Activated gamma-delta T cell (primary cell): Measurements from ENCODE around the gene RPLP2.
A peak's percentile ranks its signal among the peaks of the same experiment; 100 is the strongest.

Experiments used
- DNase-seq: peaks from one replicate; lab custom pipeline; 2025; lab: John Stamatoyannopoulos, UW

RPLP2 gene

DNA sequence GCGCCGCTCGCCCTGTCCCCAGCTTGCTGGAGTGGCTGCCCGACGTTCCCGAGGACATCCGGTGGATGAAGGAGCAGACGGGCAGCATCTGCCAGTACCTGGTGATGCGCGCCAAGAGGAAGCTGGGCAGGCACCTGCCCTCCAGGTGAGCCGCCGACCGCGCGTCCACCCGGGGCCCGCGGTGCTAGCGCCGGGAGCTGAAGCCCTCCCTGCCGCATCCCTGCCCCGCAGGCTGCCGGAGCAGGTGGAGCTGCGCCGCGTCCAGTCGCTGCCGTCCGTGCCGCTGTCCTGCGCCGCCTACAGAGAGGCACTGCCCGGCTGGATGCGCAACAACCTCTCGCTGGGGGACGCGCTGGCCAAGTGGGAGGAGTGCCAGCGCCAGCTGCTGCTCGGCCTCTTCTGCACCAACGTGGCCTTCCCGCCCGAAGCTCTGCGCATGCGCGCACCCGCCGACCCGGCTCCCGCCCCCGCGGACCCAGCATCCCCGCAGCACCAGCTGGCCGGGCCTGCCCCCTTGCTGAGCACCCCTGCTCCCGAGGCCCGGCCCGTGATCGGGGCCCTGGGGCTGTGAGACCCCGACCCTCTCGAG is 14.6 kb downstream of the RPLP2 start:
- DNase-seq, result no peak

DNA sequence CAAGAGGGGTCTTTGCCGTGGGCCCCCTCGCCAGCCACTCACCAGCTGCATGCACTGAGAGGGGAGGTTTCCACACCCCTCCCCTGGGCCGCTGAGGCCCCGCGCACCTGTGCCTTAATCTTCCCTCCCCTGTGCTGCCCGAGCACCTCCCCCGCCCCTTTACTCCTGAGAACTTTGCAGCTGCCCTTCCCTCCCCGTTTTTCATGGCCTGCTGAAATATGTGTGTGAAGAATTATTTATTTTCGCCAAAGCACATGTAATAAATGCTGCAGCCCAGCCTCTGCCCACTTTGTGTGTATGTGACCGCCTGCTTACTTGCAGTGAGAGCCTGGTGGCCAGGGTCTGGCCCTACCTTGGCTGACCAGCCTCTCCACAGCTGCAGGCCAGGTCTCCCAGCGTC is 15.2 kb downstream of the RPLP2 start:
- no peak for DNase-seq

- DNase-seq, result no peak
These were observed 15.8 kb downstream of the RPLP2 start for GRCh38 chr11:825366-826226.

DNA sequence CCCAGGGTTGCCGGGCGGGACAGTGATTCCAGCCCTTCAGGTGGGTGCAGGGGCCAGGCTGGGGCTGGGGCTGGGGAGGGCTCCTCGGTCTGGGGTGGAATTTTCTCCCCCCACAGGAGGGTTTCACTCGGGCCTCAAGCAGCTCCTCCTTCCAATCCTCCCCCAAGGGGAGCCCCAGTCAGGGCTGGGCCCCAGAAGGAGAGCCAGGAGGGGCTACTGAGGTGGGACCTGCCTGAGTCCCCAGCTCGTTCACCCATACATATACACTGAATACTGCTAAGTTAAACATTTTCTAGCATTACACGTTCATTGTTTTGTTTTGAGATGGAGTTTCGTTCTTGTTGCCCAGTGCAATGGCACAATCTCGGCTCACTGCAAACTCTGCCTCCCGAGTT is 16.5 kb downstream of the RPLP2 start:
- no peak for DNase-seq

GRCh38 chr11:826836-827145 is 17.0 kb downstream of the RPLP2 start:
- no peak for DNase-seq

GRCh38 chr11:827146-827896 is 17.6 kb downstream of the RPLP2 start:
- DNase-seq, result no peak

DNA sequence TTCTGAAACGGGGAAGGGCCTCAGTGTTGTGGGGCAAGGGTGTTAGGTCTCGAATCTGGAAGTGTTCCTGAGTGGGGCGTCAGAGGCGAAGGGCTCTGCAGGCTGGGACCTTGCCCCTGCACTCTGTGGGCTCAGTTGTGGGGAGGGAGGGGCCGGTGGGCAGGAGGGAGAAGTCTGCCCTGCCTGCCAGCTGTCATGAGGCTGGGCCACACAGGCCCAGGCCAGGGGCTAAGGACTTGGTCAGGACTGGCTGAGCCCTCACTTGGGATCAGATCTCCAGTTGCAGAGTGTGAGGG is 18.1 kb downstream of the RPLP2 start, which contains the start of gene CRACR2B:
Gene CRACR2B, plus strand, starts transcription at position 23 of the 296 bp plus-strand sequence. CDS start 689 bp downstream, outside the sequence.
- no peak for DNase-seq

- no peak for DNase-seq
These were observed 18.9 kb downstream of the RPLP2 start for GRCh38 chr11:828506-829175.

GRCh38 chr11:829176-829846 is 19.5 kb downstream of the RPLP2 start:
- DNase-seq, result no peak

DNA sequence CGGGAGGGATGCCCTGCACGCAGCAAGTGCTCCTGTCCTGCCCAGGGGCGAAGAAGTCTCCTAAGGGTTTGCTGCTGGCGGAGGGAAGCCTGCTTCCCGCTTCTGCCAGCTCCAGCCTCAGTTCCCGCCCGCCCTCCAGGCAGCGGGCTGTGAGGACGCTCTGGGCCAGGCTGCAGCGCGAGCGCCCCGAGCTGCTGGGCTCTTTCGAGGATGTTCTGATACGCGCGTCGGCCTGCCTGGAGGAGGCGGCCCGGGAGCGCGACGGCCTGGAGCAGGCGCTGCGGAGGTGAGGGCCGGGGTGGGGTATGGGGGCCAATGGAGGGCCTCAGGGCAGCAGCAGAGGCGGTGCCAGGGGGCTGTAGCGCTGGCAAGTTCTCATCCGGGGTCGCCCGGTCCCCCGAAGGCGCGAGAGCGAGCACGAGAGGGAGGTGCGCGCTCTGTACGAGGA is 20.1 kb downstream of the RPLP2 start:
- no peak for DNase-seq

DNA sequence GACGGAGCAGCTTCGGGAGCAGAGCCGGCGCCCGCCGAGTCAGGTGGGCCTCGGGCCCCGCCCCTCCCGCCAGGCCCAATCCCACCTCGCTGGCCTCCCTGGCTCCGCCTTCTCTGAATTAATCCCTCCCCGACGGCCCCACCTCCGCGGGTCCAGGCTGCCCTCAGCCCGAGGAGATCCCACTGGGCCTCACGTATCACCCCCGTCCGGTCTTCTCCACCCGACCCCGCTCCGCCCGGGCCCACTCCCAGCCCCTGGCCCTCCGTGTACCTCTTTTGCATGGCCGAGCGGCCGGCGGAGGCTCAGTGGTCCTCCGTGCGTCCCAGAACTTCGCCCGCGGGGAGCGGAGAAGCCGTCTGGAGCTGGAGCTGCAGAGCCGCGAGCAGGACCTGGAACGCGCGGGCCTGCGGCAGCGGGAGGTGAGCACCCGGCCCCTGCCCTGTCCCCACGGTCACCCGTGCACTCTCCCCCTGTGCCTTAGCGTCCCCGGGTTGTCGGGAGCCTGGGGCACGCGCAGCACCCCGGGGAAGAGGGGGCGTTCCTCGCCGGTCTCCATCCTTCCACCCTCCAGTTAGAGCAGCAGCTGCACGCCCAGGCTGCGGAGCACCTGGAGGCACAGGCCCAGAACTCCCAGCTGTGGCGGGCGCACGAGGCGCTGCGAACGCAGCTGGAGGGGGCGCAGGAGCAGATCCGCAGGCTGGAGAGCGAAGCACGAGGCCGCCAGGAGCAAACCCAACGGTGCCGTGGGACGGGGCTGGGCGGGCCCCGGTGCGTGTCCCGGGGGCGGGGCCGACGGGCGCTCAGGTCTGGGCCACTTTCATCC is 20.7 kb downstream of the RPLP2 start:
- DNase-seq, result peak; percentile 45

DNA sequence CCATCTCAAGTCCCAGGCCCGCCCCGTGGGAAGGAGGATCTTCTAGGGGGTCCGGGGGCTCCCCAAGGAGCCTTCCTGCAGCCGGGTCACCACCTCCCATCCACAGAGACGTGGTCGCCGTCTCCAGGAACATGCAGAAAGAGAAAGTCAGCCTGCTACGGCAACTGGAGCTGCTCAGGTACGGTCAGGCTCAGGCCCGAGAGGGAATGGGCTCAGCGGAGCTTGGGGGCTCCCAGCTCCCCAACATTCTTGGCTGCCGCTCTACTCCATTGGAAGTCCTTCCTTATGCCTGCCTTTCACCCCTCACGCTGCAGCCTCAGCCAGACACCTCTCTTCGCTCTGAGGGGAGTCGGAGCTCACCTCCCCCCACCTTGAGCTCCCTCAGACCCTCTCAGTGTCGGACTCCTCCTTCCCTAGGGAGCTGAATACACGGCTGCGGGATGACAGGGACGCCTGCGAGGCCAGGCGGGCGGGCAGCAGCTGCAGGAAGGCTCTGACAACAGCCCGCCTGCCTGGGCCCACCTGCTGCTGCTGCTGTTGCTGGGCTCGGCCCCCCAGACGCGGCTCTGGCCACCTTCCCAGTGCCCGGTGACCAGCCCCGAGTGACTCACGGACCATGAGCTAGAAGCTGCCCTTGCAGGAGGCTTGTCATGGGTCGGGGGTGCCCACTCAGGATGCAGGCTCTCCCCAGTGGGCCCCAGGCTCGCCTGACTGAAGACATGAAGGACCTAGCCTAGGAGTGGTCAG is 21.5 kb downstream of the RPLP2 start:
- no peak for DNase-seq

DNA sequence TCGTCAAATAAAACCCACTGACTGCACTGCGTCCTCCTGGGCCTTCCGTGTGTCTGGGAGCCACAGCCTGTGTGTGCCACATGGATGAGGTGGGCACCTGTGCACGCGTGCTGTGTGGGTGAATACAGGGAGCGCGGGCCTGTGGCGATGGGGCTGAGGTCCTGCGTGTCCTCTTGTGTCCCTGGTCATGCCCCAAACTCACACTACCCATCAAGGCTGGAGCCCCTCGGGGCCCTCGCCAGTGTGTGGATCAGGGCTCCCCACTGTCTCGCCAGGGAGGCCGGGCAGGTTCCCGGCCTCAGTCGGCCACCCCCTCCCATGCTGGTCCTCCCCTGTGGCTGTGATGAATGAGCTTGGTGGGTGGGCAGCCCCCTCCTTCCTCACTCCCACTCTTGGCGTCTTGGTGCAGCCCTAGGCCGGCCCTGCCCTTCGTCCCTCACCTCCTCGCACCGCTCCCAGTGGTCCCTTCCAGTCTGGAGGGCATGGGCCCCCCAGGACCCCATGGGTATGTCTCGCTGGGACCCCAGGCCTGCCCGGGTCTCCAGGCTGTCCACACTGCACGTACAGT is 22.3 kb downstream of the RPLP2 start:
- DNase-seq, result no peak

- no peak for DNase-seq
These were observed 22.9 kb downstream of the RPLP2 start, which contains the start of gene CD151 for GRCh38 chr11:832529-833113. TSS of gene CD151 (plus strand) at chr11:832952. CDS start at chr11:836070, 3,118 bp downstream.

GRCh38 chr11:833114-833791 is 23.5 kb downstream of the RPLP2 start:
- DNase-seq, result peak; percentile 39

DNA sequence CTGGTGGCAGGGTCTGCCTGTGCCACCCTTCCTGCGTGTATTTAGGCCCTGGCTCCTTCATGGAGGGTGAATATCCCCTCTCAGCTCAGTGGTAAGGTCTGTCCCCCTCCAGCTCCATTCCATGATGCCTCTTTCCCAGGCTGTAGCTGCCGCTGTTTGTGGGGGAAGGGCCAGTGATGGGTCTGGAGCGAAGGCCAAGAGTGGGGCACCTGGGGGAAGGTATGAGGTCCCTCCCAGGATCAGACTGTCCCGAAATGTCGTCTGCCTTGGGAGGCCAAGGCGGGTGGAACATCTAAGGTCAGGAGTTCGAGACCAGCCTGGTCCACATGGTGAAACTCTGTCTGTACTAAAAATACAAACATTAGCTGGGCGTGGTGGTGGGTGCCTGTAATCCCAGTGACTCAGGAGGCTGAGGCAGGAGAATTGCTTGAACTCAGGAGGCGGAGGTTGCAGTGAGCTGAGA is 24.1 kb downstream of the RPLP2 start:
- no peak for DNase-seq

GRCh38 chr11:834371-835316 is 24.9 kb downstream of the RPLP2 start:
- no peak for DNase-seq

DNA sequence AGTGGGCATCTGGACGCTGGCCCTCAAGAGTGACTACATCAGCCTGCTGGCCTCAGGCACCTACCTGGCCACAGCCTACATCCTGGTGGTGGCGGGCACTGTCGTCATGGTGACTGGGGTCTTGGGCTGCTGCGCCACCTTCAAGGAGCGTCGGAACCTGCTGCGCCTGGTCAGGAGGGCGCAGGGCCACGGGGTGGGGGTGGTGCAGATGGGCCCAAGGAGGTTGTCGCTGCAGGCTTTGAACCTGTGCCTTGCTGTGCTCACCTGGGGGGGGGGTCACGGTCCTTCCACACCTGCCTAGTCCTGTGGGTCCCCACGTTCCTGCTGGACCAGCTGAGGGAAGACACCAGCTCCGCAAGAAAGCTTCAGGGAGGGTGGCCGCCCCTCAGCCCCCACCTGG is 26.5 kb downstream of the RPLP2 start:
- no peak for DNase-seq
